Kidney epithelial cell (primary cell): ENCODE data around the gene AKAP12. TPM values are rescaled to one million over a fixed set of nuclear protein-coding genes. Genes with fewer than 3 reads are reported as not detected.
A peak's percentile ranks its signal among the peaks of the same experiment; 100 is the strongest.

Source experiments
- DNase-seq: peaks from one replicate; pipeline ENCODE4 v3.0.0-alpha.2; 2010; ENCODE audit warnings: low read depth
- H3K27me3 ChIP-seq: 2 replicates; pipeline ENCODE4 v1.6.0; 2011; ENCODE audit warnings: low read length; ENCODE audit not compliant: control insufficient read depth, insufficient read depth
- H3K36me3 ChIP-seq: 2 replicates; pipeline ENCODE4 v1.5.1; 2011; ENCODE audit warnings: low read length; ENCODE audit not compliant: control insufficient read depth, insufficient read depth
- H3K4me3 ChIP-seq: 2 replicates; pipeline ENCODE4 v1.5.1; 2011; ENCODE audit warnings: low read depth, mild to moderate bottlenecking, control low read depth, low read length
- CTCF ChIP-seq: IDR thresholded peaks from 2 replicates; pipeline ENCODE4 v1.5.1; 2011; ENCODE audit warnings: mild to moderate bottlenecking, moderate library complexity, low read length, control low read depth, inconsistent platforms; ENCODE audit not compliant: insufficient read depth, poor library complexity, severe bottlenecking
- total RNA-seq: library from RNA; depleted of rRNA; stranded (reverse); fragments of >200 nt; gene quantifications from 2 replicates; pipeline ENCODE4 v1.2.3, GENCODE V29; 2015

The AKAP12 gene
- total RNA-seq, 1 donor from 2014 or later = 581 TPM

GRCh38 chr6:151240036-151240685, 394 bp downstream of the AKAP12 start:
- H3K27me3 ChIP-seq = no peaks in the 10 kb centered on the region
- peak; percentile 53 for DNase-seq

DNA sequence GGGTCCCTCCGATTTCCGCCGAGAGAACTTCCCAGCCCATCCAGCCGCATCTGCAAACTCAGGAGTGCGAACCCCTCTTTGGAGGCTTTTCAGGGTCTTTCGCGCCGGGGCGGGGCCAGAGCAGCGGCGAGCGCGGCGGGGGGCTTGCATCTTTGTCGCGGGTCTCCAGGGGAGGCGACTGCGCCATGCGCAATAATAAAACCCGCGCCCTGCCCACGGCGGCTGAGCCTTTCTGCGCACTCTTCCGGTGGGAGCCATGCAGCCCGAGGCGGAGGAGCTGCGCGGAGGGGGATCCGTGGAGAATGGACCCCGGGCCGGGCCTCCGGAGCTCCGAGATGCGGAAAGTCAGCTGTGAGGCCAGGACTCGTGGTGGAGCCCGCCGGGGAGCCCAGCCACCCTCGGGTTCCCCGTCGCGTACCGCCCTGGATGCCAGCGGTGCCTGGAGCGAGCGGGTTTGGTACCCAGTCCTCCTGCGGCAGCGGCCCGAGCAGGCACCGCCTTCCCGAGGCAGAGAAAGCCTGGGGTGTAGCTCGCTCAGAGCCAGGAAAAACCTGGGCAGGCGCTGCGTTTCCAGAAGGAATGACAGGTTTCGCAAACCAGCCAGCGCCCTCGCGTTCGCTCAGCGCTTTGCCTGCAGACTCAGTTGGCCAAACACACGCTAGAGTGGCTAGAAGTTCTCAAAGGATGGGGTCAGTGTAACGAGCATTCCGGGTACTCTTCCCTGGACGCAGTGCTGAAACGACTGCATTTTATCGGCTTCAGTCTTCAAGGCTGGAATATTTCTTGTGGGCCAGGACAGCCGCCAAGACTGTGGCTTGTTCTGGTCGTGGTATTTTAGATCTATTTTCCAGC, 1.2 kb downstream of the AKAP12 start:
- DNase-seq = no peak
- TF ChIP-seq CTCF = no peak
- H3K36me3 ChIP-seq = no peaks in the 10 kb centered on the region

More at GRCh38 chr6:151240036-151240685, 394 bp downstream of the AKAP12 start:
- peak overlapping the region; percentile 76 for H3K4me3 ChIP-seq
- no peaks in the 10 kb centered on the region for H3K36me3 ChIP-seq
- TF ChIP-seq CTCF = no peak

GRCh38 chr6:151241853-151242252, 2.1 kb downstream of the AKAP12 start:
- H3K4me3 ChIP-seq = peak overlapping the region; percentile 76
- H3K27me3 ChIP-seq = no peaks in the 10 kb centered on the region
- no peak for TF ChIP-seq CTCF
- no peaks in the 10 kb centered on the region for H3K36me3 ChIP-seq
- DNase-seq = no peak

More for the DNA sequence above, 1.2 kb downstream of the AKAP12 start:
- Histone ChIP-seq H3K27me3 (no peaks in the 10 kb centered on the region), H3K4me3 (peak overlapping the region; percentile 76)

DNA sequence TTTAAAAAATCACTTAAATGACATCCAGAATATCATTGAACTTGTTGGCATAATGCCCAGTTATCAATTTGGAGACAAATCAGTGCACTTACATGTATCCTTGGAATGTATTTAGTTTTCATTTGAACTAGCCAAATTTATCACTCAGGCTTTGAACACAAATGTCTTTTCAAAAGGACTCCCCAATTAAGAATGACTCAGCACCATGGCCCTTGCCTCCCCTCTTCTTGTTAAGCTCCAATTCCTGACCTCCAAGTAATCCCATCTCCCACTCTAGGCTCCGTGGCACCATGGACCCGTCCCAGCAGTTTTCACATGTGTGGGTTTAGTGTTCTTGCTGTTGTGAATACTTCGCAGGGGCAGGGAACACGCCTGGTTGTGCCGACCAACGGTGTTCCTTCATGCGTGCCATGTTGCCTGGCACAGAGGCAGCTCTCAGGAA, 2.7 kb downstream of the AKAP12 start:
- Histone ChIP-seq H3K27me3 (no peaks in the 10 kb centered on the region), H3K36me3 (no peaks in the 10 kb centered on the region), H3K4me3 (peak overlapping the region; percentile 76)
- DNase-seq = peak; percentile 28
- no peak for TF ChIP-seq CTCF

GRCh38 chr6:151243481-151243880, 3.7 kb downstream of the AKAP12 start:
- Histone ChIP-seq H3K27me3 (no peaks in the 10 kb centered on the region), H3K36me3 (no peaks in the 10 kb centered on the region), H3K4me3 (no peak overlapping the region)
- no peak for DNase-seq
- no peak for TF ChIP-seq CTCF
